GM18861 (cell line): ENCODE measurements around the gene PDX1.

ENCODE experiments used
- ATAC-seq: cut with Tn5 transposase; IDR thresholded peaks from one replicate; pipeline ENCODE4 v1.9.1; 2021; ENCODE audit not compliant: unreplicated experiment

PDX1 gene

GRCh38 chr13:27919934-27920676 is at the start of gene PDX1:
TSS of gene PDX1 (plus strand) at chr13:27920000. CDS start at chr13:27920139, 139 bp downstream.
- no peak for ATAC-seq

GRCh38 chr13:27878274-27878673 is 41.5 kb upstream of the PDX1 start:
- ATAC-seq = no peak

GRCh38 chr13:27889471-27889870 is 30.3 kb upstream of the PDX1 start:
- ATAC-seq = no peak

GRCh38 chr13:27896726-27897125 is 23.1 kb upstream of the PDX1 start:
- ATAC-seq = no peak

GRCh38 chr13:27904719-27905118 is 15.1 kb upstream of the PDX1 start:
- ATAC-seq = no peak

- no peak for ATAC-seq
Observed at GRCh38 chr13:27905650-27906049, 14.2 kb upstream of the PDX1 start.

- ATAC-seq = no peak
Observed at GRCh38 chr13:27907121-27907787, 12.5 kb upstream of the PDX1 start.

GRCh38 chr13:27909378-27909777 is 10.4 kb upstream of the PDX1 start:
- no peak for ATAC-seq

- no peak for ATAC-seq
Observed at GRCh38 chr13:27911521-27911920, 8.3 kb upstream of the PDX1 start.

GRCh38 chr13:27913160-27913559 is 6.6 kb upstream of the PDX1 start:
- no peak for ATAC-seq

- ATAC-seq = no peak
Observed at GRCh38 chr13:27915301-27916207, 4.2 kb upstream of the PDX1 start.

GRCh38 chr13:27917121-27917947 is 2.5 kb upstream of the PDX1 start:
- ATAC-seq = no peak

GRCh38 chr13:27918041-27918917 is 1.5 kb upstream of the PDX1 start:
- ATAC-seq = no peak

GRCh38 chr13:27918918-27919658 is 712 bp upstream of the PDX1 start:
- ATAC-seq = no peak

- no peak for ATAC-seq
Observed at GRCh38 chr13:27919659-27919933, 204 bp upstream of the PDX1 start.

- ATAC-seq = no peak
Observed at GRCh38 chr13:27920677-27921420, 1.0 kb downstream of the PDX1 start.

GRCh38 chr13:27921421-27921960 is 1.7 kb downstream of the PDX1 start:
- no peak for ATAC-seq
